ENCODE measurements around the gene MYO3B. TPM values are rescaled to one million over a fixed set of nuclear protein-coding genes. Genes with fewer than 3 reads are reported as not detected.

Gene MYO3B
- total and polyA plus RNA-seq, 2 donors (not counting 1 experiment from before 2014, with no cell fraction given): not detected

- WGBS (ENCODE audit: insufficient coverage): no CpG with 5 or more reads among the region's 3 CpGs
These were observed 67.4 kb downstream of the MYO3B start for GRCh38 chr2:170245312-170245711.

GRCh38 chr2:170247333-170247732, 69.4 kb downstream of the MYO3B start:
- H3K27me3 ChIP-seq (replicated peaks in 1 of 4; ENCODE audit: control extremely low read depth in 1 of 4, control insufficient read depth in 3 of 4, insufficient read depth in 4 of 4, low read length in 3 of 4): peaks cover 0 to 8% (median 0%) of the 10 kb centered on the region in 4 experiments
- CTCF ChIA-PET: no interaction called here
- 89% methylated on average over 3 of the region's 3 CpGs for WGBS (ENCODE audit: insufficient coverage)

More at GRCh38 chr2:170245312-170245711, 67.4 kb downstream of the MYO3B start:
- no peak overlapping the region for H3K9ac ChIP-seq (ENCODE audit: low read length)
- Mint-ChIP-seq H3K4me1 (no peaks in the 10 kb centered on the region), H3K4me3 (no peak overlapping the region), H3K27me3 (peaks cover 14% of the 10 kb centered on the region), H3K9me3 (ENCODE audit: insufficient read depth) (no peaks in the 10 kb centered on the region), H3K27ac (no peak overlapping the region)
- no peaks in the 10 kb centered on the region for H4K20me1 ChIP-seq (ENCODE audit: control insufficient read depth, insufficient read depth, low read length, poor library complexity, severe bottlenecking)
- intact Hi-C loops (cut with micrococcal nuclease): no loop called here
- H3K27me3 ChIP-seq (replicated peaks in 1 of 4; ENCODE audit: control extremely low read depth in 1 of 4, control insufficient read depth in 3 of 4, insufficient read depth in 4 of 4, low read length in 3 of 4): peaks cover 0 to 8% (median 0%) of the 10 kb centered on the region in 4 experiments
- H3K36me3 ChIP-seq (replicated peaks in 1 of 2; ENCODE audit: control extremely low read depth in 1 of 2, control insufficient read depth in 1 of 2, extremely low read depth in 1 of 2, insufficient read depth in 2 of 2, low read length in 1 of 2): no peaks in the 10 kb centered on the region
- no peak overlapping the region for H3K4me3 ChIP-seq (ENCODE audit: control extremely low read depth in 1 of 5, extremely low read depth in 1 of 5, insufficient read depth in 1 of 5, low read depth in 2 of 5, low read length in 4 of 5)
- TF ChIP-seq CTCF (IDR thresholded peaks at IDR 0.05) (no peak), EZH2 (IDR thresholded peaks at IDR 0.05; ENCODE audit: borderline replicate concordance, insufficient read depth, low read depth, low read length, poor library complexity, severe bottlenecking) (no peak)
- ATAC-seq (ENCODE audit: low read depth) (no peak), DNase-seq (no peak)
- H3K79me2 ChIP-seq (ENCODE audit: control insufficient read depth, insufficient read depth, low read length): no peaks in the 10 kb centered on the region
- H3K9me3 ChIP-seq (ENCODE audit: control extremely low read depth in 1 of 3, control insufficient read depth in 2 of 3, insufficient read depth in 1 of 3, low read length in 2 of 3): no peaks in the 10 kb centered on the region
- no peak overlapping the region for H2AFZ ChIP-seq (ENCODE audit: insufficient read depth, low read depth, low read length, poor library complexity, severe bottlenecking)
- no peak overlapping the region for H3K27ac ChIP-seq (ENCODE audit: low read length in 2 of 2)
- ChIA-PET CTCF (no interaction called here), POLR2A (no interaction called here)
- H3K4me2 ChIP-seq (replicated peaks; ENCODE audit: low read depth, low read length, poor library complexity, severe bottlenecking): no peak overlapping the region
- H3K4me1 ChIP-seq (ENCODE audit: control insufficient read depth in 2 of 2, insufficient read depth in 2 of 2, low read length in 2 of 2): no peaks in the 10 kb centered on the region

More at GRCh38 chr2:170247333-170247732, 69.4 kb downstream of the MYO3B start:
- peaks cover 11% of the 10 kb centered on the region for H3K27me3 Mint-ChIP-seq
- no peaks in the 10 kb centered on the region for H4K20me1 ChIP-seq (ENCODE audit: control insufficient read depth, insufficient read depth, low read length, poor library complexity, severe bottlenecking)
- H3K27ac Mint-ChIP-seq: no peak overlapping the region
- H3K4me1 Mint-ChIP-seq: no peaks in the 10 kb centered on the region
- no peak for ATAC-seq (ENCODE audit: low read depth)
- POLR2A ChIA-PET: no interaction called here
- intact Hi-C loops (cut with micrococcal nuclease): no loop called here
- H3K36me3 ChIP-seq (replicated peaks in 1 of 2; ENCODE audit: control extremely low read depth in 1 of 2, control insufficient read depth in 1 of 2, extremely low read depth in 1 of 2, insufficient read depth in 2 of 2, low read length in 1 of 2): no peaks in the 10 kb centered on the region
- H3K4me3 ChIP-seq (ENCODE audit: control extremely low read depth in 1 of 5, extremely low read depth in 1 of 5, insufficient read depth in 1 of 5, low read depth in 2 of 5, low read length in 4 of 5): no peak overlapping the region
- no peak overlapping the region for H3K4me2 ChIP-seq (replicated peaks; ENCODE audit: low read depth, low read length, poor library complexity, severe bottlenecking)
- no peak overlapping the region for H3K27ac ChIP-seq (ENCODE audit: low read length in 2 of 2)
- H3K79me2 ChIP-seq (ENCODE audit: control insufficient read depth, insufficient read depth, low read length): no peaks in the 10 kb centered on the region
- no peaks in the 10 kb centered on the region for H3K9me3 Mint-ChIP-seq (ENCODE audit: insufficient read depth)
- H3K4me3 Mint-ChIP-seq: no peak overlapping the region
- TF ChIP-seq CTCF (IDR thresholded peaks at IDR 0.05) (no peak), EZH2 (IDR thresholded peaks at IDR 0.05; ENCODE audit: borderline replicate concordance, insufficient read depth, low read depth, low read length, poor library complexity, severe bottlenecking) (no peak)
- no peaks in the 10 kb centered on the region for H3K4me1 ChIP-seq (ENCODE audit: control insufficient read depth in 2 of 2, insufficient read depth in 2 of 2, low read length in 2 of 2)
- no peak overlapping the region for H3K9ac ChIP-seq (ENCODE audit: low read length)
- no peak for DNase-seq
- no peaks in the 10 kb centered on the region for H3K9me3 ChIP-seq (ENCODE audit: control extremely low read depth in 1 of 3, control insufficient read depth in 2 of 3, insufficient read depth in 1 of 3, low read length in 2 of 3)
- H2AFZ ChIP-seq (ENCODE audit: insufficient read depth, low read depth, low read length, poor library complexity, severe bottlenecking): no peak overlapping the region

Measured in B cell (primary cell).